RWPE1 (cell line): Measurements from ENCODE around the gene SHMT1.

ENCODE experiments used
- CTCF ChIA-PET: fragments of 350-600 bp; sonication (Branson Sonifier 250); formaldehyde crosslinking; extraction: SDS; loops from one replicate; lab custom pipeline; 2021; lab: Yijun Ruan, JAX
- POLR2A ChIA-PET: fragments of 400-600 bp; formaldehyde crosslinking; extraction: SDS; loops from one replicate; lab custom pipeline; 2020; ENCODE audit warnings: antibody characterized with exemption; ENCODE audit not compliant: low non-redundant PET; lab: Yijun Ruan, JAX
- DNase-seq: peaks from one replicate; pipeline ENCODE4 v3.0.0; 2012; ENCODE audit warnings: low spot score
- H3K27ac ChIP-seq: fragments of 450-650 bp; 2 replicates; pipeline ENCODE4 v1.5.1; 2017
- CTCF ChIP-seq: fragments of 450-650 bp; conservative IDR thresholded peaks from 2 replicates; pipeline ENCODE4 v1.5.1; 2017; ENCODE audit warnings: low read depth, mild to moderate bottlenecking

The SHMT1 gene

GRCh38 chr17:18327093-18327492 is 36.3 kb downstream of the SHMT1 start:
- peak overlapping the region; percentile 46 for H3K27ac ChIP-seq
- CTCF ChIA-PET = no interaction called here
- no peak for TF ChIP-seq CTCF
- POLR2A ChIA-PET = no interaction called here
- DNase-seq = no peak

GRCh38 chr17:18326572-18326971 is 36.8 kb downstream of the SHMT1 start:
- POLR2A ChIA-PET = no interaction called here
- CTCF ChIA-PET = no interaction called here
- peak overlapping the region; percentile 46 for H3K27ac ChIP-seq
- DNase-seq = no peak
- TF ChIP-seq CTCF = no peak

- no peak for DNase-seq
- ChIA-PET CTCF (no interaction called here), POLR2A (no interaction called here)
- H3K27ac ChIP-seq = peak overlapping the region; percentile 20; the same call in 1 of the 2 replicates
- no peak for TF ChIP-seq CTCF
Measured at GRCh38 chr17:18326039-18326438, 37.3 kb downstream of the SHMT1 start.

- no peak for TF ChIP-seq CTCF
- ChIA-PET CTCF (no interaction called here), POLR2A (no interaction called here)
- DNase-seq = no peak
- peak overlapping the region; percentile 20; the same call in 1 of the 2 replicates for H3K27ac ChIP-seq
Measured at GRCh38 chr17:18324140-18325050, 39.0 kb downstream of the SHMT1 start.

GRCh38 chr17:18323507-18324139 is 39.7 kb downstream of the SHMT1 start:
- CTCF ChIA-PET = no interaction called here
- peak overlapping the region; percentile 20 for H3K27ac ChIP-seq
- POLR2A ChIA-PET = no interaction called here
- DNase-seq = no peak
- no peak for TF ChIP-seq CTCF

GRCh38 chr17:18323007-18323406 is 40.3 kb downstream of the SHMT1 start:
- ChIA-PET CTCF (interaction anchor here (0.6 to 1.1 kb wide), 2 partner anchors 74 to 106 kb away, joined by 3 to 4 read pairs; no protein-coding TSS in a partner anchor), POLR2A (no interaction called here)
- H3K27ac ChIP-seq = peak overlapping the region; percentile 20
- no peak for TF ChIP-seq CTCF
- DNase-seq = no peak
